Keratinocyte (primary cell): ENCODE measurements around the gene CDK5RAP3. TPM values are rescaled to one million over a fixed set of nuclear protein-coding genes. Genes with fewer than 3 reads are reported as not detected.

ENCODE experiments used
- DNase-seq: peaks from one replicate; pipeline ENCODE4 v3.0.0-alpha.2; 2011; ENCODE audit warnings: low read depth, missing footprints, low spot score
- FAIRE-seq: peaks from 2 replicates; lab custom pipeline; 2011; peaks lifted over from hg19 to GRCh38; lab: Jason Lieb, UNC
- H2AFZ ChIP-seq: 2 replicates; pipeline ENCODE4 v1.6.0; 2012; ENCODE audit warnings: low read length, control low read depth, inconsistent platforms; ENCODE audit not compliant: control insufficient read depth
- H3K27ac ChIP-seq: 2 replicates; pipeline ENCODE4 v1.5.1; 2011; ENCODE audit warnings: low read length; ENCODE audit not compliant: control insufficient read depth, insufficient read depth
- H3K27me3 ChIP-seq: 3 replicates; pipeline ENCODE4 v1.6.0; 2011; ENCODE audit warnings: low read length; ENCODE audit not compliant: control insufficient read depth, insufficient read depth; ENCODE audit errors: extremely low read depth
- H3K36me3 ChIP-seq, 2 experiments: 2 replicates in 1 of 2; 3 replicates in 1 of 2; pipeline ENCODE4 v1.5.1; 2011; ENCODE audit warnings: low read length in 2 of 2, mild to moderate bottlenecking in 1 of 2; ENCODE audit not compliant: control insufficient read depth in 2 of 2, insufficient read depth in 2 of 2; ENCODE audit errors: extremely low read depth in 1 of 2
- H3K4me1 ChIP-seq: 3 replicates; pipeline ENCODE4 v1.5.1; 2011; ENCODE audit warnings: low read length; ENCODE audit not compliant: control insufficient read depth, insufficient read depth; ENCODE audit errors: extremely low read depth
- H3K4me2 ChIP-seq: 3 replicates; pipeline ENCODE4 v1.6.0; 2011; ENCODE audit warnings: low read depth, low read length; ENCODE audit not compliant: control insufficient read depth, insufficient read depth; ENCODE audit errors: extremely low read depth
- H3K4me3 ChIP-seq, 3 experiments: fragments of 200-600 bp in 1 of 3; sonication (generic) in 1 of 3; 2 replicates in 2 of 3; 3 replicates in 1 of 3; pipeline ENCODE4 v1.5.1; 2011 to 2016; ENCODE audit warnings: low read length in 3 of 3, mild to moderate bottlenecking in 3 of 3, control low read depth in 2 of 3, inconsistent platforms in 1 of 3, low read depth in 1 of 3, mixed read lengths in 1 of 3, mixed run types in 1 of 3, moderate library complexity in 1 of 3; ENCODE audit not compliant: control insufficient read depth in 2 of 3, insufficient read depth in 2 of 3; ENCODE audit errors: extremely low read depth in 1 of 3
- H3K79me2 ChIP-seq: 2 replicates; pipeline ENCODE4 v1.6.0; 2012; ENCODE audit warnings: low read length; ENCODE audit not compliant: control insufficient read depth, insufficient read depth
- H3K9ac ChIP-seq: 3 replicates; pipeline ENCODE4 v1.6.0; 2011; ENCODE audit warnings: low read length; ENCODE audit not compliant: control insufficient read depth, insufficient read depth; ENCODE audit errors: extremely low read depth
- H3K9me1 ChIP-seq: 3 replicates; pipeline ENCODE4 v1.6.0; 2011; ENCODE audit warnings: low read length; ENCODE audit not compliant: control insufficient read depth, insufficient read depth; ENCODE audit errors: extremely low read depth
- H3K9me3 ChIP-seq: 2 replicates; pipeline ENCODE4 v1.5.1; 2012; ENCODE audit warnings: low read depth, low read length; ENCODE audit not compliant: control insufficient read depth
- H4K20me1 ChIP-seq: 3 replicates; pipeline ENCODE4 v1.6.0; 2011; ENCODE audit warnings: low read length; ENCODE audit not compliant: control insufficient read depth, insufficient read depth; ENCODE audit errors: extremely low read depth
- CTCF ChIP-seq, 3 experiments: IDR thresholded peaks in 1 of 3; conservative IDR thresholded peaks in 1 of 3; optimal IDR thresholded peaks in 1 of 3; 2 replicates in 2 of 3; 3 replicates in 1 of 3; pipeline versions ENCODE3 to v1.5.1; 2011; ENCODE audit warnings: low read length in 3 of 3, mild to moderate bottlenecking in 3 of 3, moderate library complexity in 2 of 3, control low read depth in 1 of 3, inconsistent platforms in 1 of 3; ENCODE audit not compliant: insufficient read depth in 2 of 3; ENCODE audit errors: extremely low read depth in 1 of 3
- EZH2 ChIP-seq: IDR thresholded peaks from one replicate; pipeline ENCODE4 v1.6.1; 2012; ENCODE audit warnings: inconsistent platforms, mild to moderate bottlenecking, low read length, moderate library complexity
- dilution Hi-C: fragments of 300-500 bp; cut with MboI; formaldehyde crosslinking; loops from one replicate; pipeline ENCODE4 v1.7.0; 2020; ENCODE audit warnings: low sequenced_read_pairs; ENCODE audit not compliant: extremely low pct_ligation_motif_present
- polyA plus RNA-seq, 5 experiments: library from polyadenylated mRNA; depleted of rRNA in 3 of 5; stranded (reverse) in 3 of 5; stranded (forward) in 1 of 5; unstranded in 1 of 5; fragments of >200 nt; gene quantifications; 1 replicate in 1 of 5; 2 replicates in 3 of 5; 3 replicates in 1 of 5; pipeline versions ENCODE4 v1.2.1 to v1.2.3, GENCODE V29; 2011 to 2012; ENCODE audit warnings: missing spikeins in 2 of 5, low read depth in 1 of 5, low replicate concordance in 1 of 5

The CDK5RAP3 gene
- polyA plus RNA-seq, 1 donor (not counting 4 experiments of a cell fraction or from before 2014, with no cell fraction given): 63.9 TPM

GRCh38 chr17:47982091-47982617 is 11.2 kb downstream of the CDK5RAP3 start:
- TF ChIP-seq EZH2 (no peak), CTCF (optimal IDR thresholded peaks at IDR 0.05 in 1 of 3, IDR thresholded peaks at IDR 0.05 in 1 of 3, conservative IDR thresholded peaks at IDR 0.05 in 1 of 3; ENCODE audit: extremely low read depth in 1 of 3, insufficient read depth in 2 of 3, low read length in 3 of 3) (no peak)
- dilution Hi-C loops: no loop called here
- no peaks in the 10 kb centered on the region for H3K27me3 ChIP-seq
- H3K9me3 ChIP-seq: no peaks in the 10 kb centered on the region
- FAIRE-seq (no peak), DNase-seq (no peak)
- no peaks in the 10 kb centered on the region for H4K20me1 ChIP-seq
- H3K4me1 ChIP-seq: no peaks in the 10 kb centered on the region
- H3K36me3 ChIP-seq: peaks cover 23 to 40% of the 10 kb centered on the region in 2 experiments
- H3K9ac ChIP-seq: no peak overlapping the region
- no peak overlapping the region for H3K4me3 ChIP-seq
- H3K79me2 ChIP-seq: no peaks in the 10 kb centered on the region
- H2AFZ ChIP-seq: no peak overlapping the region
- H3K27ac ChIP-seq: no peak overlapping the region
- H3K4me2 ChIP-seq: no peak overlapping the region
- no peaks in the 10 kb centered on the region for H3K9me1 ChIP-seq

- H3K27me3 ChIP-seq: no peaks in the 10 kb centered on the region
- H3K27ac ChIP-seq: no peak overlapping the region
- no peak overlapping the region for H3K4me3 ChIP-seq
- DNase-seq: no peak
- H3K4me2 ChIP-seq: no peak overlapping the region
- no peaks in the 10 kb centered on the region for H3K9me3 ChIP-seq
- no peaks in the 10 kb centered on the region for H3K4me1 ChIP-seq
- no peaks in the 10 kb centered on the region for H3K9me1 ChIP-seq
- H3K36me3 ChIP-seq: peaks cover 23 to 36% of the 10 kb centered on the region in 2 experiments
- no peak for TF ChIP-seq EZH2
- no peaks in the 10 kb centered on the region for H4K20me1 ChIP-seq
- dilution Hi-C loops: no loop called here
- no peak overlapping the region for H3K9ac ChIP-seq
- no peak for FAIRE-seq
- no peaks in the 10 kb centered on the region for H3K79me2 ChIP-seq
- H2AFZ ChIP-seq: no peak overlapping the region
Observed at GRCh38 chr17:47982645-47983390, 11.9 kb downstream of the CDK5RAP3 start.
